ENCODE data around the gene SNRPB. TPM values are rescaled to one million over a fixed set of nuclear protein-coding genes. Genes with fewer than 3 reads are reported as not detected.

SNRPB gene
- total RNA-seq, 1 experiment from 2014 or later, result 539 TPM

GRCh38 chr20:2465100-2465499 lies 5.5 kb downstream of the SNRPB start (continued):
- TF ChIP-seq ARID4B (CRISPR knock-in tag; IDR thresholded peaks at IDR 0.05; ENCODE audit: borderline replicate concordance) (no peak), CDX4 (CRISPR knock-in tag; IDR thresholded peaks at IDR 0.05; ENCODE audit: borderline replicate concordance) (no peak), NR1H2 (CRISPR knock-in tag; IDR thresholded peaks at IDR 0.05) (no peak)

GRCh38 chr20:2463616-2464365 lies 6.8 kb downstream of the SNRPB start:
- peaks cover 3% of the 10 kb centered on the region; the same call in 1 of the 2 replicates for H3K9me3 Mint-ChIP-seq
- no peak overlapping the region for H3K4me3 Mint-ChIP-seq
- H3K36me3 Mint-ChIP-seq, result peaks cover 91% of the 10 kb centered on the region
- POLR2A ChIA-PET, result no interaction called here
- TF ChIP-seq GABPB1 (CRISPR knock-in tag; IDR thresholded peaks at IDR 0.05), result no peak
- TF ChIP-seq MXD4 (CRISPR knock-in tag; IDR thresholded peaks at IDR 0.05; ENCODE audit: borderline replicate concordance), result no peak
- TF ChIP-seq CBFB (CRISPR knock-in tag; IDR thresholded peaks at IDR 0.05; ENCODE audit: low read depth), result no peak
- TF ChIP-seq E2F4 (CRISPR knock-in tag; IDR thresholded peaks at IDR 0.05; ENCODE audit: borderline replicate concordance, low read depth), result no peak
- TF ChIP-seq, protein P1, sequence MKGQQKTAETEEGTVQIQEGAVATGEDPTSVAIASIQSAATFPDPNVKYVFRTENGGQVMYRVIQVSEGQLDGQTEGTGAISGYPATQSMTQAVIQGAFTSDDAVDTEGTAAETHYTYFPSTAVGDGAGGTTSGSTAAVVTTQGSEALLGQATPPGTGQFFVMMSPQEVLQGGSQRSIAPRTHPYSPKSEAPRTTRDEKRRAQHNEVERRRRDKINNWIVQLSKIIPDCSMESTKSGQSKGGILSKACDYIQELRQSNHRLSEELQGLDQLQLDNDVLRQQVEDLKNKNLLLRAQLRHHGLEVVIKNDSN (CRISPR knock-in tag; IDR thresholded peaks at IDR 0.05), result no peak
- TF ChIP-seq, protein P2, sequence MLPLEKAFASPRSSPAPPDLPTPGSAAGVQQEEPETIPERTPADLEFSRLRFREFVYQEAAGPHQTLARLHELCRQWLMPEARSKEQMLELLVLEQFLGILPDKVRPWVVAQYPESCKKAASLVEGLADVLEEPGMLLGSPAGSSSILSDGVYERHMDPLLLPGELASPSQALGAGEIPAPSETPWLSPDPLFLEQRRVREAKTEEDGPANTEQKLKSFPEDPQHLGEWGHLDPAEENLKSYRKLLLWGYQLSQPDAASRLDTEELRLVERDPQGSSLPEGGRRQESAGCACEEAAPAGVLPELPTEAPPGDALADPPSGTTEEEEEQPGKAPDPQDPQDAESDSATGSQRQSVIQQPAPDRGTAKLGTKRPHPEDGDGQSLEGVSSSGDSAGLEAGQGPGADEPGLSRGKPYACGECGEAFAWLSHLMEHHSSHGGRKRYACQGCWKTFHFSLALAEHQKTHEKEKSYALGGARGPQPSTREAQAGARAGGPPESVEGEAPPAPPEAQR (CRISPR knock-in tag; IDR thresholded peaks at IDR 0.05), result no peak
- TF ChIP-seq ZNF423 (CRISPR knock-in tag; IDR thresholded peaks at IDR 0.05), result no peak
- no peaks in the 10 kb centered on the region for H3K27me3 Mint-ChIP-seq (ENCODE audit: low read depth)
- DNase-seq (ENCODE audit: low spot score) (no peak), ATAC-seq (no peak; the same call in 1 of the 2 replicates)
- CTCF ChIA-PET, result no interaction called here
- no peak overlapping the region for H3K27ac Mint-ChIP-seq
- peaks cover 15% of the 10 kb centered on the region for H3K4me1 Mint-ChIP-seq

- Mint-ChIP-seq H3K27ac (no peak overlapping the region), H3K4me1 (peaks cover 2% of the 10 kb centered on the region), H3K36me3 (peaks cover 81% of the 10 kb centered on the region), H3K27me3 (ENCODE audit: low read depth) (no peaks in the 10 kb centered on the region), H3K9me3 (peaks cover 3% of the 10 kb centered on the region; the same call in 1 of the 2 replicates), H3K4me3 (no peak overlapping the region)
- ChIA-PET CTCF (no interaction called here), POLR2A (no interaction called here)
- DNase-seq (ENCODE audit: low spot score) (no peak), ATAC-seq (no peak)
- no peak for TF ChIP-seq FOXP4 (CRISPR knock-in tag; IDR thresholded peaks at IDR 0.05)
- TF ChIP-seq ATF3 (CRISPR knock-in tag; conservative IDR thresholded peaks at IDR 0.05), result no peak
- TF ChIP-seq, protein P3, sequence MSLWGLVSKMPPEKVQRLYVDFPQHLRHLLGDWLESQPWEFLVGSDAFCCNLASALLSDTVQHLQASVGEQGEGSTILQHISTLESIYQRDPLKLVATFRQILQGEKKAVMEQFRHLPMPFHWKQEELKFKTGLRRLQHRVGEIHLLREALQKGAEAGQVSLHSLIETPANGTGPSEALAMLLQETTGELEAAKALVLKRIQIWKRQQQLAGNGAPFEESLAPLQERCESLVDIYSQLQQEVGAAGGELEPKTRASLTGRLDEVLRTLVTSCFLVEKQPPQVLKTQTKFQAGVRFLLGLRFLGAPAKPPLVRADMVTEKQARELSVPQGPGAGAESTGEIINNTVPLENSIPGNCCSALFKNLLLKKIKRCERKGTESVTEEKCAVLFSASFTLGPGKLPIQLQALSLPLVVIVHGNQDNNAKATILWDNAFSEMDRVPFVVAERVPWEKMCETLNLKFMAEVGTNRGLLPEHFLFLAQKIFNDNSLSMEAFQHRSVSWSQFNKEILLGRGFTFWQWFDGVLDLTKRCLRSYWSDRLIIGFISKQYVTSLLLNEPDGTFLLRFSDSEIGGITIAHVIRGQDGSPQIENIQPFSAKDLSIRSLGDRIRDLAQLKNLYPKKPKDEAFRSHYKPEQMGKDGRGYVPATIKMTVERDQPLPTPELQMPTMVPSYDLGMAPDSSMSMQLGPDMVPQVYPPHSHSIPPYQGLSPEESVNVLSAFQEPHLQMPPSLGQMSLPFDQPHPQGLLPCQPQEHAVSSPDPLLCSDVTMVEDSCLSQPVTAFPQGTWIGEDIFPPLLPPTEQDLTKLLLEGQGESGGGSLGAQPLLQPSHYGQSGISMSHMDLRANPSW (CRISPR knock-in tag; conservative IDR thresholded peaks at IDR 0.05; ENCODE audit: low read depth), result no peak
- no peak for TF ChIP-seq CDX4 (CRISPR knock-in tag; IDR thresholded peaks at IDR 0.05; ENCODE audit: borderline replicate concordance)
- TF ChIP-seq ZNF232 (CRISPR knock-in tag; IDR thresholded peaks at IDR 0.05), result no peak
- TF ChIP-seq NR2C2 (CRISPR knock-in tag; IDR thresholded peaks at IDR 0.05), result no peak
Observed at GRCh38 chr20:2462484-2462883, 8.1 kb downstream of the SNRPB start.
